Immature natural killer cell (primary cell): ENCODE data around the gene OSBPL9. TPM values are rescaled to one million over a fixed set of nuclear protein-coding genes. Genes with fewer than 3 reads are reported as not detected.
A peak's percentile ranks its signal among the peaks of the same experiment; 100 is the strongest.
"Not testable (repeated sequence)": the region's sequence is repeated elsewhere in the genome, so short reads cannot be mapped to it uniquely, and the experiment has no call there.

Source experiments
- DNase-seq, 3 donors: peaks; one replicate each; pipeline ENCODE4 v3.0.0; 2022; ENCODE audit warnings: mixed read lengths in 1 of 3
- H3K27ac Mint-ChIP-seq, 6 donors: one replicate each; pipeline ENCODE4 v1.8.0; 2020; ENCODE audit warnings: mixed read lengths in 6 of 6, mild to moderate bottlenecking in 5 of 6, inconsistent platforms in 4 of 6, moderate library complexity in 3 of 6
- H3K27me3 Mint-ChIP-seq, 3 donors: one replicate each; pipeline ENCODE4 v1.8.0; 2020 to 2021; ENCODE audit warnings: low read depth in 3 of 3, mild to moderate bottlenecking in 3 of 3, mixed read lengths in 3 of 3, moderate library complexity in 3 of 3, inconsistent platforms in 1 of 3
- H3K36me3 Mint-ChIP-seq, 3 donors: one replicate each; pipeline ENCODE4 v1.8.0; 2020; ENCODE audit warnings: mixed read lengths in 3 of 3, inconsistent platforms in 2 of 3, mild to moderate bottlenecking in 2 of 3
- H3K4me1 Mint-ChIP-seq, 2 donors: one replicate each; pipeline ENCODE4 v1.8.0; 2020; ENCODE audit warnings: inconsistent platforms in 2 of 2, mild to moderate bottlenecking in 2 of 2, mixed read lengths in 2 of 2, moderate library complexity in 1 of 2
- H3K4me3 Mint-ChIP-seq, 5 donors: one replicate each; pipeline ENCODE4 v1.8.0; 2020; ENCODE audit warnings: mild to moderate bottlenecking in 5 of 5, mixed read lengths in 5 of 5, inconsistent platforms in 3 of 5, moderate library complexity in 3 of 5
- H3K9me3 Mint-ChIP-seq, 6 donors: one replicate each; pipeline ENCODE4 v1.8.0; 2020; ENCODE audit warnings: mild to moderate bottlenecking in 6 of 6, mixed read lengths in 6 of 6, inconsistent platforms in 4 of 6, moderate library complexity in 3 of 6
- polyA plus RNA-seq, 3 donors: library from polyadenylated mRNA; unstranded; fragments of 300-500 nt; fragmentation: Illumina TruSeq; gene quantifications; one replicate each; pipeline ENCODE4 v1.2.3, GENCODE V29; 2021

The OSBPL9 gene
- polyA plus RNA-seq, 3 donors from 2014 or later: 26.1 to 38.5 (median 38.2) TPM

DNA sequence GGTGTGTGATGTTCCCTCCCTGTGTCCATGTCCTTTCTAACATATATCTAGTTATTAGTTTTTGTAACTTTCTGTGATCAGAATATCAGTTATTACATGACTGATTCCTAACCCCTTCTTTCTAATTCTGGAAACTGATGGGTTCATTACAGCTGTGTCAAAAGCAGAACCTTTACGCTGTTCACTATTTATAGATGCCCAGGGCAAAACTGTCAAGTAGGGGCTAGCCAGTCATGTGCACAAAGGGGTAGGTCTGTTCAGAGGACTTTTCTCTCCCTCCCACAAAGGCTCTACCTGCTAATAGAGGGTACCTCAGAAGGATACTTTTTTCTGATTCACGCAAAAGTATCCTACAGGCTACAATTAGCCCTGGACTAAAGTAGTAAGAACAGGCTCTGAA lies 182.5 kb downstream of the OSBPL9 start:
- Mint-ChIP-seq H3K27me3 (peaks cover 0 to 2% (median 0%) of the 10 kb centered on the region in 3 donors), H3K36me3 (peaks cover 21 to 42% (median 36%) of the 10 kb centered on the region in 3 donors), H3K27ac (no peak overlapping the region), H3K4me3 (no peak overlapping the region), H3K4me1 (no peaks in the 10 kb centered on the region), H3K9me3 (no peaks in the 10 kb centered on the region)
- DNase-seq: no peak

DNA sequence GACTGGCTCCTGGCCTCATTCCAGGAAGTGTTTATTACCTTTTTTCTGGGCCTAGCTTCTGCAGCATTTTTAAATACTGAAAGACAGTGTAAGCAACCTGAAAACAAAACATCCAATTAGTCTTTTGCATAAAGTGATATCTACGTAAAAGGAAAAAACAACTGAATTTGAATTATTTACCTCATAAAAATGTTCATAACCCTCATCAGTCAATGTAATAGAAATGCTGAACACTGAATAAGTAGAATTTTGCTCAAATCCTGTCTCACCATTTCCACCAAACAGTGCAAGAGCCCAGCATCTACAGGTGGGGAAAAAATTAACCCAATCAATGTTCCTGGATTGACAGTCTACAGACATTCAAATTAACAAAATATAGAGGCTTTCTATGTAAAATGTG lies 197.6 kb downstream of the OSBPL9 start:
- peaks cover 18 to 44% (median 24%) of the 10 kb centered on the region in 3 donors for H3K36me3 Mint-ChIP-seq
- no peak overlapping the region for H3K4me3 Mint-ChIP-seq
- H3K27me3 Mint-ChIP-seq: no peaks in the 10 kb centered on the region
- H3K4me1 Mint-ChIP-seq: no peaks in the 10 kb centered on the region
- H3K27ac Mint-ChIP-seq: peak overlapping the region in 1 of 6 donors; percentile 13
- no peaks in the 10 kb centered on the region for H3K9me3 Mint-ChIP-seq
- no peak for DNase-seq

DNA sequence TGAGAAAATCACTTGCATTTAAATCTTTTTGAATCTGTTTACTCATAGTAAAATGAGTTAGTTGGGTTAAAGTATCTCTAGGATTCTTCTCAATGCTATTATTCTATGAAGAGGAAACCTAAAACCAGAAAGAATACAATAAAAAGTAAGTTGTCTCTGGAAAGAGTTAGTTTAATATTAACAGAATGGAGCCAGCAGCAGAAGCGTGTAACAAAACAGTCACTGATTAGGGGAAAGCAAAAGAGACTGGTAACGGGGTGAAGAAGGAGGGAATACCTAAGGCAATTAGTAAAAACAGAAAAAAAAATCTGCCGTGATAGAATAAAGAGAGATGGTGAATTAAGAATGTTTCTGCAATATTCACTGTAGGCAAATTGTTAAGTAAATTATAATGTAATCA lies 201.6 kb downstream of the OSBPL9 start:
- H3K4me1 Mint-ChIP-seq: no peaks in the 10 kb centered on the region
- no peaks in the 10 kb centered on the region for H3K27me3 Mint-ChIP-seq
- H3K9me3 Mint-ChIP-seq: no peaks in the 10 kb centered on the region
- no peak for DNase-seq
- H3K4me3 Mint-ChIP-seq: no peak overlapping the region
- no peak overlapping the region for H3K27ac Mint-ChIP-seq
- H3K36me3 Mint-ChIP-seq: peaks cover 21 to 49% (median 23%) of the 10 kb centered on the region in 3 donors

DNA sequence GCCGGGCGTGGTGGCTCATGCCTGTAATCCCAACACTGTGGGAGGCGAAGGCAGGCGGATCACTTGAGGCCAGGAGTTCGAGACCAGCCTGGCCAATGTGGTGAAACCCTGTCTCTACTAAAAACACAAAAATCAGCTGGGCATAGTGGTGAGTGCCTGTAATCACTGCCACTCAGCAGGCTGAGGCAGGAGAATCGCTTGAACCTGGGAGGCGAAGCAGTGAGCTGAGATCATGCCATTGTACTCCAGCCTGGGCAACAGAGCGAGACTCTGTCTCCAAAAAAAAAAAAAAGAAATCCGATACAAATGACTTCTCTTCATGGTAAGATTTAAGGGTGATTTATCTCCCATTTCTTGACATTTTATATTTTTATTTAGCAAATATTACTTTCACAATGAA lies 202.1 kb downstream of the OSBPL9 start:
- H3K4me3 Mint-ChIP-seq, H3K27ac Mint-ChIP-seq, H3K9me3 Mint-ChIP-seq, H3K27me3 Mint-ChIP-seq, DNase-seq, H3K4me1 Mint-ChIP-seq: not testable (repeated sequence)
- peaks cover 17 to 43% (median 22%) of the 10 kb centered on the region in 3 donors for H3K36me3 Mint-ChIP-seq

DNA sequence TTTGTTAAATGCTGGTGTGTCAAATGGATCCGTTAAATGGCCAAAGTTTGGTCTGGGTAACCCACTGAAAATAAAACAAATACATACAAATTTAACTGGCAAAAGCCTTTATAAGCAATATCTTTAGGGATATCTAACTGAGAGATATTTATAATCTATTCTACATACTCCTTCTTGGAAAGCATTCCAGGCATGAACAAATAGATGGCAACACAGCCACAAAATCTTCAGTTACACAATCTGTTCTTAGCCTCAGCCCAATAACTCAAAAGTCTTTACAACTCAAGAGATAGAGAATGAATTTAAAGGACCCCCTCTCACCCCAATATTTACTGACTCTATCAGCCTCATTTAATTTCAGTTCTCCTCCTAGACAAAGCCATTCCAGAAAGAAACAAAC lies 202.9 kb downstream of the OSBPL9 start:
- H3K27me3 Mint-ChIP-seq: no peaks in the 10 kb centered on the region
- peak overlapping the region in 1 of 6 donors; percentile 41 for H3K27ac Mint-ChIP-seq
- no peaks in the 10 kb centered on the region for H3K4me1 Mint-ChIP-seq
- no peak for DNase-seq
- peaks cover 13 to 42% (median 18%) of the 10 kb centered on the region in 3 donors for H3K36me3 Mint-ChIP-seq
- H3K4me3 Mint-ChIP-seq: no peak overlapping the region
- H3K9me3 Mint-ChIP-seq: no peaks in the 10 kb centered on the region

DNA sequence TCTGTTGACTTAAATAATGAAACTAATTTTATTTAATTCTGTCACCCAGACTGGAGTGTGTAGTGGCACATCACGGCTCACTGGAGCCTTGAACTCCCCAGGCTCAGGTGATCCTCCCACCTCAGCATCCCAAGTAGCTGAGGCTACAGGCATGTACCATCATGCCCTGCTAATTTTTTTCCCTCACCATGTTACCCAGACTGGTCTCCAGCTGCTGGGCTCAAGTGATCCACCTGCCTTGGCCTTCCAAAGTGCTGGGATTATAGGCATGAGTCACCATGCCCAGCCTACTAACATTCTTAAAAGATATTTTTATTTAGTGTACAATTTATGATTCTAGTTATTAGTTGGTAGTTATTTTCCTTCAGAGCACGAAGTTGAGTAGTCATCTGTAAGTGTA lies 212.2 kb downstream of the OSBPL9 start:
- Mint-ChIP-seq H3K36me3 (peaks cover 0 to 33% (median 8%) of the 10 kb centered on the region in 3 donors), H3K27me3 (no peaks in the 10 kb centered on the region), H3K4me1 (no peaks in the 10 kb centered on the region), H3K4me3 (no peak overlapping the region), H3K9me3 (no peaks in the 10 kb centered on the region), H3K27ac (no peak overlapping the region)
- no peak for DNase-seq

DNA sequence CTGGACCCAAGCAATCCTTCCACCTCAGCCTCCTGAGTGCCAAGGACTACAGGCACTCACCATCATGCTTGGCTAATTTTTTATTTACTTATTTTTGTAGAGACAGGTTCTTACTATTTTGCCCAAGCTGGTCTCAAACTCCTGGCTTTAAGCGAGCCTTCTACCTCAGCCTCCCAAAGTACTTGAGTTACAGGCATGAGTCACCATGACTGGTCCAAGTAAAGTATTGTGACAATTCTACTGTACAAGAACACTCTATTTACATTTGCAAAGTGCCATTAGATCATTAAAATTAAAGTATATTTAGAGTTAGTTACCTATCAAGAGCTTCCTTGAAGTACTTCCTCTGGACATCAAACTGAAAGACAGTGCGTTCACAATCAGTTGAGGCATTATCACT lies 216.8 kb downstream of the OSBPL9 start:
- H3K27me3 Mint-ChIP-seq: no peaks in the 10 kb centered on the region
- H3K27ac Mint-ChIP-seq: peak overlapping the region in 1 of 6 donors; percentile 22
- no peak overlapping the region for H3K4me3 Mint-ChIP-seq
- peaks cover 4 to 15% of the 10 kb centered on the region in 2 donors for H3K4me1 Mint-ChIP-seq
- DNase-seq: no peak
- peaks cover 4 to 23% (median 12%) of the 10 kb centered on the region in 3 donors for H3K36me3 Mint-ChIP-seq
- no peaks in the 10 kb centered on the region for H3K9me3 Mint-ChIP-seq

DNA sequence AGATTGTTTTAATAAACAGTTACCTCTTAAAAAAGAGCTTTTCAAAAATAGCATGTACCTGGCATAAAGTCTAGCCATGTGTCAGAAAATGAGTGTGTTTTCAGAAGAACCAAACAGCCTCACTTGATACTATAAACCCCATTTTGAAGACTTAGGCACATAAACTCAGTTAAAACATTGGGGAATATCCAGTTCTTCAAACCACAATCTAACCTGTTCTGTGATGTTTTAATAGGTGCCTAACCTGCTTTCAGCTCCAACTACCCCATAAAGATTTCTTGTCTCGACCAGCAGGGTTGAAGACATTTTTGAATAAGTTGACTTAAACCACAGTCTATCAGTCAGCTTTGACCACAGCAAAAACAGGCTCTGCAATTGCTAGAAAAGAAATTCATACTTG lies 220.4 kb downstream of the OSBPL9 start:
- Mint-ChIP-seq H3K36me3 (peaks cover 8 to 26% (median 17%) of the 10 kb centered on the region in 3 donors), H3K4me3 (no peak overlapping the region), H3K9me3 (no peaks in the 10 kb centered on the region), H3K27ac (peak overlapping the region in 1 of 6 donors; percentile 24), H3K27me3 (no peaks in the 10 kb centered on the region), H3K4me1 (peaks cover 24 to 48% of the 10 kb centered on the region in 2 donors)
- DNase-seq: no peak

Other genes with a start within 250 kb of the OSBPL9 start
- gene EPS15, start 97.8 kb upstream of the OSBPL9 start, polyA plus RNA-seq: 10 to 100 TPM; 28.9 to 49.4 (median 34.9) TPM